ENCODE data around the gene MLPH.

DNA sequence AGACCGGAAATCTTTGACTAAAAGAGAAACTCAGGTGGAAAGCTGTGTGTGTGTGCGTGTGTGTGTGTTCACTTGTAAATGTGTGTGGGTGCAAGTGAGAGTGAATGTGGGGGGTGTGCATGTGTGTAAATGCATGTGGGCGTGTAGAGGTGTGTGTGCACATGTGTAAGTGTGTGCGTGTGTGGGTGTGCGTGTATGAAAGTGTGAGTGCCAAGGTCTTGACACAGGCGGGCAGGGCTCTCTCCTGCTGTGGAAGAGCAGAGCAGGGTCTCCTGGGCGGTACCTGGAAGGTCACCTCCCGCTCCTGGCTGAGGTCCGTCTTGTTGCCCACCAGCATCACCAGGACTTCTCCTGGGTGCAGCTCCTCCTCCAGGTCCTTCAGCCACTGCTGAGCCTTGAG is 89.9 kb downstream of the MLPH start:
- TF ChIP-seq, protein P1, sequence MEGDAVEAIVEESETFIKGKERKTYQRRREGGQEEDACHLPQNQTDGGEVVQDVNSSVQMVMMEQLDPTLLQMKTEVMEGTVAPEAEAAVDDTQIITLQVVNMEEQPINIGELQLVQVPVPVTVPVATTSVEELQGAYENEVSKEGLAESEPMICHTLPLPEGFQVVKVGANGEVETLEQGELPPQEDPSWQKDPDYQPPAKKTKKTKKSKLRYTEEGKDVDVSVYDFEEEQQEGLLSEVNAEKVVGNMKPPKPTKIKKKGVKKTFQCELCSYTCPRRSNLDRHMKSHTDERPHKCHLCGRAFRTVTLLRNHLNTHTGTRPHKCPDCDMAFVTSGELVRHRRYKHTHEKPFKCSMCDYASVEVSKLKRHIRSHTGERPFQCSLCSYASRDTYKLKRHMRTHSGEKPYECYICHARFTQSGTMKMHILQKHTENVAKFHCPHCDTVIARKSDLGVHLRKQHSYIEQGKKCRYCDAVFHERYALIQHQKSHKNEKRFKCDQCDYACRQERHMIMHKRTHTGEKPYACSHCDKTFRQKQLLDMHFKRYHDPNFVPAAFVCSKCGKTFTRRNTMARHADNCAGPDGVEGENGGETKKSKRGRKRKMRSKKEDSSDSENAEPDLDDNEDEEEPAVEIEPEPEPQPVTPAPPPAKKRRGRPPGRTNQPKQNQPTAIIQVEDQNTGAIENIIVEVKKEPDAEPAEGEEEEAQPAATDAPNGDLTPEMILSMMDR (IDR thresholded peaks at IDR 0.05): no peak
- TF ChIP-seq POLR2A (IDR thresholded peaks at IDR 0.05): no peak

All from lower leg skin (tissue), 3 donors.